Measurements from ENCODE around the gene CDK12. TPM values are rescaled to one million over a fixed set of nuclear protein-coding genes. Genes with fewer than 3 reads are reported as not detected.
A peak's percentile ranks its signal among the peaks of the same experiment; 100 is the strongest.
"Not testable (repeated sequence)": the region's sequence is repeated elsewhere in the genome, so short reads cannot be mapped to it uniquely, and the experiment has no call there.

CDK12 gene
- total RNA-seq, 1 donor from 2014 or later = 18.8 TPM

DNA sequence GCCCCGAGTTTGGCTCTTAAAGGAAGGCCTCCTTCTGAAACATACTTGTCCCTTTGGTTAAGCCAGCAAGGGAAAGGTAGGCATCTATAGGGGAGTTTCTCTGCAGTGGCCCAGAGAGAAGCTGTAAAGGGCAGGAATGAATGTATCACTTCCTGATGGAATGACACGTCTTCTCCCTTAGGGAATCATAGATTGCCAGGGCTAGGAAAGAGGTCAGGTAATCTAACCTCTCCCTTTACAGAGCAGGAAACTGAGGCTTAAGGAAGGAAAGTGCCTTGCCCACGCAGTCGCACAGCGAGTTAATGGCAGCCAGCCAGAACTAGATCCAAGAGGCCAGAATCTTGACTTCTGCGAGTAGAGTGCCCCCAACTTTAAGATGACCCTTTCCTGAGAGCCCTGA lies 80.4 kb downstream of the CDK12 start:
- ATAC-seq = no peak
- intact Hi-C loops (cut with DNase I) = loop anchor here (10.0 kb wide), 1 partner anchor 323 kb away; the partner anchor contains the start of genes IKZF3 and ZPBP2
- no peak for DNase-seq (ENCODE audit: missing footprints)

DNA sequence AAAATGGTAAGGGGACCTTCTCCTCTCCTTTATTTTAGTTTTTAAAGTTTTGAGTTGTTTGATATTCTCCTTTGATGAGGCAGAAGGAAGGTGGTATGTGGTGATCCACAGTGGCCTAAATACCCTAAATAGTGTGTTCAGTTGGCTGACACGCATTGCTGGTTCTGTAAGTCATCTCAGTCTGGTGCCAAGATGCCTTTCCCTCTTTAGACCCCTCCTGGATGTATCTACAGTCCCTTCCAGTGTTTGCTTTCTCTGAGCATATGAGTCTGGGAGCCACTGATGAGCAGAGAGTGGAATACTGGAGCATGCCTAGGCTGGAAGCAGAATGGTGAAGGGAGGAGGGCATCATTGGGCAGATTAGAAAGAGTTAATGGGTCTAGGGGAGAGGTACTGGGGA lies 81.9 kb downstream of the CDK12 start:
- no peak for ATAC-seq
- no peak for DNase-seq (ENCODE audit: missing footprints)
- intact Hi-C loops (cut with DNase I) = loop anchor here (10.0 kb wide), 1 partner anchor 322 kb away; the partner anchor contains the start of genes IKZF3 and ZPBP2

DNA sequence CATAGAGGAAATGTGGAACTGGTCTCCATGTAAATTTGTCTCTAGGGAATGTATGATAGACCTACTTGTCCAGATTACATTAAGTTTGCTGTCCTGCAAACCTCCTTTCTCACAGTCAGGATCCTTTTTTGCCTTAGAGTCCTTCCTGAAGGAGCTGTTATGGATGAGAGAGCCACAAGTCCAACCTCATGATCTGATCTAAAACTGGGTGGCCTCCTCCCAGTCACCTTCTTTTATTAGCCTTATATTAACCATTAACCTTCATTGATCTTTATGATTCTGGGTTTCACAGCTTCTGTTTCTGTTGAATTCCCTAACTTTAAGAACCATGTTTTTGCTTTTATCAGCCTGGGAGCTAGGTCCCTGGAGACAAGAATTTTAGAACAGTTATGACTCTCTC lies 82.4 kb downstream of the CDK12 start:
- no peak for ATAC-seq
- intact Hi-C loops (cut with DNase I) = loop anchor here (10.0 kb wide), 1 partner anchor 321 kb away; the partner anchor contains the start of genes IKZF3 and ZPBP2
- DNase-seq (ENCODE audit: missing footprints) = no peak

DNA sequence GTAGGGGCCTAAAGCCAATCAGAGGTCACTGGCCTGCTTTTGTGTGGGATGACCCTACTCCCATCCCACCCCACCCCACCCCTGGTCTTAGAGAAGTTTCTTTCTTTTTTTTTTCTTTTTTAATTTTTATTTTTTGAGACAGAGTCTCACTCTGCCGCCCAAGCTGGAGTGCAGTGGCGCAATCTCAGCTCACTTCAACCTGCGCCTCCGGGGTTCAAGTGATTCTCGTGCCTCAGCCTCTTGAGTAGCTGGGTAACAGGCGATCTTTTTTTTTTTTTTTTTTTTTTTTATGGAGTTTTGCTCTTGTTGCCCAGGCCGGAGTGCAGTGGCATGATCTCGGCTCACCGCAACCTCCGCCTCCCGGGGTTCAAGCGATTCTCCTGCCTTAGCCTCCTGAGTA lies 83.1 kb downstream of the CDK12 start:
- intact Hi-C loops (cut with DNase I) = loop anchor here (10.0 kb wide), 1 partner anchor 320 kb away; the partner anchor contains the start of genes IKZF3 and ZPBP2
- not testable (repeated sequence) for DNase-seq (ENCODE audit: missing footprints); ATAC-seq

DNA sequence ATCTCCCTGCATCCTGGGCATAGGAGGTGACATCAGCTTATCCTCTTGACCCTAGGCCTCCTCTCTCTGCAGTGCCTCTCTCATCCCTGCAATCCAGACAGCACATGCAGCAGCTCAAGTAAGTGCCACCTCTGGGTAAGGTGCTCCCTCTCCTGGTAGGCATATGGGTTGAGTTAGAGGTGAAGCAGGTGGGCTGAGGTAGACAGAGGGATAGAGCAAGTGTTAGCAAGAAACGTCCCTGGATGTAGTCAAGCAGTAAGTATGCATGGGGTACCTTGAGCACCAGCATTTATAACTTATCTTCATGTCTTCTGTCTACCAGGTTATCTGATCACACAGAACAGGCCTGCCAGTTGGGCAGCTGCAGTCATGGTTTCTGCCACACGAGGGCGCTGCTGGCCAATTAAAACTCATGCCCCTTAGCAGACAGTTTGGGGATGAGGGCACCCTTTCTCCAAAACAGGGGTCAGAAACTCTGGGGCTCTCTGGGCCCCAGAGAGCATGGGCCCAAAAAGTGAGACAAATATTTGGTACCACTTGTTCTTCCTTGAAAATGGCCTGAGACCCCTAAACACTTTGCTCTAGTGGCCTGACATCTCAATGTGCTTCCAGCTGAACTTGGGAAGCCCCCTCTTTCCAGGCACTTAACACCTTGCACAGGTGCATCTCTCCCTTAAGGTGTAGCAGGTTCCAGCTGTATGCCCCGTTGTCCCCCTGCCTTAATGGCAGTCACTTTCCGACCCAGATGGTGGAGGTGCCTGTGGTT lies 86.6 kb downstream of the CDK12 start:
- intact Hi-C loops (cut with DNase I) = loop anchor here (1.0 to 10.0 kb wide), 4 partner anchors 43 to 317 kb away; partner anchors contain the start of genes IKZF3 and ZPBP2
- DNase-seq (ENCODE audit: missing footprints) (peak; percentile 73), ATAC-seq (peak; percentile 70)

DNA sequence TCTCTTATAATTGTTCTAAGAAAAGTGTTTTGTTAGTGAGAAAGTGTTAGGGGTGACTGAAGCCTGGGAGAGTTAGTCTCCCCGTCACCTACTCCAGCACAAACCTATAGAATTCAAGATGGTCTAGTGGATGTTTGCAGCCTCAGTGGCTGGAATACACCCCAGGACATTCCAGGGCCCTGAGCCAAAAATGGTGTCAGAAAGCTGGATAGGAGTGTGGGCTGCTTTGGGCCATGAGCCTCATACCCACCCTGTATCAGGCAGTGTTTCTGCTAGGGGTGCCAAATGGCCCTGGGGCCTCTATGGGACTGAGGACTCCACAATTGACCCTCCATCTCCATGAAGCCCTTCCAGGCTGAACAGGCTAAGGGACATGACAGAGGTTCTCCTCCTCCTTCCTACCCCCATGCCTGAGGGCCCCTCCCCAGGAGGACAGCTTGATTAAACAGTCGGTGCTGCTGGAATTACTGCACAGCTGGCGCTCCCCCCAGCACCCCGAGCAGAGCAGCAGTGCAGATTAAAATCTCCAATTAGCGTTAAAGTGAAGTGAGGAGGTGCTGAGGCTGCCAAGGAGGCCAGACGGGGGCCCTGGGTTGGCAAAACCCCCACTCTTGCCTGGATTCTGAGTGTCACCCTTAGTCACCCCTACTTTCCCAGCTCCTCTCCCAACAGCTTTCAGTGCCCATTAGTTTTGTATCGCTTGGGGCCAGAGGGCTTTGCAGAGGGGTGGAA lies 87.4 kb downstream of the CDK12 start:
- intact Hi-C loops (cut with DNase I) = loop anchor here (1.0 to 10.0 kb wide), 4 partner anchors 43 to 316 kb away; partner anchors contain the start of genes IKZF3 and ZPBP2
- no peak for DNase-seq (ENCODE audit: missing footprints)
- ATAC-seq = peak; percentile 75

DNA sequence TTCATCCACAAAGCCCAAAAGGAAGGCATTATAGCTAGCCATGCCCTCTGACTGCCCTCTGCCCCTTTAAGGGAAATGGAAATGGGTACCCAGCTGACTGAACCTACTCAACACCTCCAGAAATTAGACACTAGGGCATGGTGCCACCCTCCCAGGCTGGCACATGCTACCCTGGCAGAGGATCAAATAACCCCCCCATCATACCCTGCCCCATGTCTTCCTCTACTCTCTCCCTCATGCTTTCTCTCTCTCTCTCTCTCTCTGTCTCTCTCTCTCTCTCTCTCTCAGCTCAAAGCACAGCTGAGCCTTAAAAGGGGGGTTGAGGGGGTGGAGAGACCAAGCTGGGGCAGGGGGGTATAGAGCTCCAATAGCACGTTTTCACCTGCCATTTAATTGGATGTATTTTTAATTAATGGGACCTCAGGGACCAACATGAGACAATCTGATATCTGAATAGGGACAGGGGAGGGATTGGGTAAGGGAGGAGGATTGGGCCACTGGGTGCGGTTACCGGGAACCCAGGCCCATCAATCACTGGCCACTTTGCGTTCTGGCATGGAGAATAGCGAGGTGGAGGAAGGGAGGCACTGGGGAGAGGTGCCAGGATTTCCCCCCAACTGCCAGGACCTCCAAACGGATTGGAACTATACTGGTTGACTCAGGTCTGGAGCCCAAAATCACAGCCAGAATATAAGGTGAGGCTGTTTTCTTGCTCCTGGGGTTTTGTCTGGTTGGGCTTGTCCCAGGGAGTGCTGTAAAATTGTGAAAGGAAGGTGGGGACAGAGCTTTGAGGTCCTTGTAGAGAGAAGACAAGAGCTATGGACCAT lies 88.7 kb downstream of the CDK12 start:
- intact Hi-C loops (cut with DNase I) = loop anchor here (5.0 to 10.0 kb wide), 2 partner anchors 202 to 315 kb away; partner anchors contain the start of genes IKZF3 and ZPBP2
- ATAC-seq (no peak), DNase-seq (ENCODE audit: missing footprints) (no peak)

DNA sequence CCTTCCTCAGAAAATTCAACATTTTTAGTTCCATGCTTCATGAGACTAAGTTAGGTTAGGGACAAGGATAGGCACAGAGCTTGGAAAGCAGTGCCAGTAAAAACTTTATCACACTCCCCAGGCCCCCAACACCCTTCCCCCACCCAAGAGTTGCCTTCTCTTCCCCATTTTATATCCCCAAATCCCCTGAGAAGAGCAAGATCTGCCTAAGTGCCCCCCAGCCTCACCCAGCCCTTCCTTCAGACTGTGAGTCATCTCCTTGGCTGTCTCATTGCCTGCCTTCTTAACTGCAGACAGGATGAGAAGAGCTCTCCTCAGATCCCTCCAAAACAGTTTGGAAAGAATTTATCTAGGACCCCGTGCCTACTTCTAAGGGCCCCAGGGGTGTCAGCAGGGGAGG lies 90.6 kb downstream of the CDK12 start:
- intact Hi-C loops (cut with DNase I) = no loop called here
- ATAC-seq (no peak), DNase-seq (ENCODE audit: missing footprints) (no peak)

DNA sequence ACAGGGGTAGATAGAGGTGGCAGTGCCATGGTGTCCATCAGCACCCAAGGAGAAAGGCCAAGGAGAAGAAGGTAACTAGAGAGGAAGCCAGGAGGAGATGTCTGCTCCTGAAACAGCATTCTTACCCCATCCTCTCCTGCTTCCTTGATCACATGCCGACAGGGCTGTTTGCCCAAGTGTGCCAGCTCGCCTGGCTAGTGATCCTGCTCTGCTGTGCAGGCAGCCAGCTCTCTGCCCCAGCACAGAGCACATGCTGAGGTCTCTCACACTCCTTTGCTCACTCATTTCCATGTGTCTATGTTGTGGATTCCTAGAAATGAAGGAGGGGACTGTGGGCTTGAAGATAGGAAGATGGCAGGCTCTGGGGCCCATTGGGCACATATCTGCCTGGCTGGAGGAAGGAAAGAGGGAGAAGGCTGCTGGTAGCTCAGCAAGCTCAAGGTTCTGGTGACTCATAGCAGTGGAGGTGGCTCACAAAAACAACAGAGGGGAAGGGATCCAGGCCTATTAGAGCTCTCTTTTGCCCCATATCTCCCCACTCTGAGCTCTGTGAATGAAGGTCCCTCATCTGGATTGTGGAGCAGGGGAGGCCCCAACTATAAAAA lies 92.2 kb downstream of the CDK12 start:
- intact Hi-C loops (cut with DNase I) = no loop called here
- DNase-seq (ENCODE audit: missing footprints) = no peak

DNA sequence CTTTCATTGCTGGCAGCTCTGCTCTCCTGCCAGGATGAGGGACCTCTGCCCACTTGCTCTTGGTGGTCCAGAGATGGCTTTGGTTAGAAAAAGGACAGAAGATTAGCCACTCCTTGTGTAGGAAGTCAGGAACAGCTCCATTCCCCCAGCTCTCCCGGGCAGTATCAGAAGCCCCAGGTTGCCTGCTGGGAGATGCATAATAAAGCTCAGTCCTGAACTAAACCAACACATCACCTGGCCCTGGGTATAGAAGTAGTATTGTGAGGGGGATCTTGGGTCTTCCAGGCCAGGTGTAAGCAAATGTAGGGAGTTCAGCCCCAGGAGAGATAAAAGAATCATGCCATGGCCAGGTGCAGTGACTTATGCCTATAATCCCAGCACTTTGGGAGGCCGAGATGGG lies 94.1 kb downstream of the CDK12 start:
- intact Hi-C loops (cut with DNase I) = no loop called here
- ATAC-seq = no peak
- DNase-seq (ENCODE audit: missing footprints) = no peak

More for the DNA sequence above, 92.2 kb downstream of the CDK12 start:
- ATAC-seq = no peak

DNA sequence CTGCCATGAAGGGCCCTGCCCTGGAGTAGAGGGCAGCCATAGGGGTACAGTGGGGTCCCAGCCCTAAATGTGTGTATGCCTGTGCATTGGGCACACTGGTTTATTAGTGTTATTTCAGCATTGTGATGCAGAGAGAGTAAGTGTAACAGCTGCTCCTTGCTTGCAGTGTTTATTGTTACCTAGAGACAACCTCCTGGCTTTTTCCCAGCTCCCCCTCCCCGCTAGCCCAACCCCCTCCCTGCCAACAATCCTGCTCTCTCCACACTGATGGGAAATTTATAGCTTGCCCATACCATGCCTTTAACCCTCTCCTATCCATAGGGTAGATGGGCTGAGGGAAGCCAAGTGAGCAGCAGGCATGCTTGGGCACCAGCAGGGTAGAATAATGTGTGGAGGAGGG lies 95.1 kb downstream of the CDK12 start:
- ATAC-seq (no peak), DNase-seq (ENCODE audit: missing footprints) (no peak)
- intact Hi-C loops (cut with DNase I) = no loop called here

DNA sequence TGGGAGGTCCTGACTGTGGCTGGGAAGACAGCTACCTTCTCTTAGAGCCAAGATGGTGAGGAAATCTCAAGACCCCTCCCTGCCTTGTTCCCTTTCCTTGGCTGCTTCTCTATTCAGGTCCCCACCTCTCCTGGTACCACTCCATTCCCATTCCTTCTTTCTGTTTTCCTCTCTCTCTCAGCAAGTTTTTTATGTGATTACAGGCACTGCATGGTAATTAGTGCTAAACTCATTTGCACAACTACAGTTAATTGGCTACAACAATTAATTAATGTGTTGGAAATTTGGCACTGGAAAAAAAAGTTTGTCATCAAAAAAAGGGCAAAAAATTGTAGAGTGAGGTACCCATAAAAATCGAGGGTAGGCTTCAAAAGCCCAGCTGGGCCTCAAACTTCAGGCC lies 101.1 kb downstream of the CDK12 start:
- DNase-seq (ENCODE audit: missing footprints) (no peak), ATAC-seq (no peak)
- intact Hi-C loops (cut with DNase I) = no loop called here

DNA sequence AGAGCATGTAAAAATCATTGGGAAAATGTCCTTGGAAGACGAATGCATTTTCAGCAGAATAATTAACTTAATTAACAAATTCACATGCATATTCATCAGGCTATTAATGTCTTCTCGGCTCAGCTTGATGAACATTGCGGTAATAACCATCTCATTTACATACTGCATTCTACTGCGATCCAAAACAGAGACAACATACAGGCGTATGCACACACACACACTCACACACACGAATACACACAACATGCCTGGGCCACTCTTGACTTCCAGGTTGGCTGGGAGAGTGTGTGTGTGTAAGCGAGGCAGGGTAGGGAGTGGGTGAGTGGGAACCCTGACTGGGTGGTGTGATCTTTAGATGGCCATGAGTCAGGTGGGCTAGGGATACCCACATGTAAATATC lies 101.7 kb downstream of the CDK12 start:
- DNase-seq (ENCODE audit: missing footprints) = no peak
- intact Hi-C loops (cut with DNase I) = no loop called here
- no peak for ATAC-seq

DNA sequence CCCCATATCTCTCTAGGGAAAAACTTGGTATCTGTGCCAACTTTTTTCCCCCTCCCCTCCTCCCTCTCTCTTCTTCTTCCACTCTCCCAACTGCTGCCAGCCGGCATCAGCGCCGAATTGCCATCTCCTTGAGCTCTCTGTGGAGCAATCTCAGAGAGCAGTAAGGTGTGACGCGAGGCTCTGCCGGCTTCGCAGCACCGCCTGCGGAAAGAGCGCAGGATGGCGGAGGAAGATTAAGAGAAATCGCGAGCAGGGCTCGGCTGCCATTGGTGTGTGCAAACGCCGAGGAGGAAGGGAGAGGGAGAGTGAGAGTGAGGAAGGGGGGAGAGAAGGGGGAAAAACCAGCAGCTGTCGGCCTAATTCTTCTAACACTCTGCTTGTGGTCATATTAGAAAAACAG lies 102.2 kb downstream of the CDK12 start:
- DNase-seq (ENCODE audit: missing footprints) = no peak
- no peak for ATAC-seq
- intact Hi-C loops (cut with DNase I) = no loop called here

DNA sequence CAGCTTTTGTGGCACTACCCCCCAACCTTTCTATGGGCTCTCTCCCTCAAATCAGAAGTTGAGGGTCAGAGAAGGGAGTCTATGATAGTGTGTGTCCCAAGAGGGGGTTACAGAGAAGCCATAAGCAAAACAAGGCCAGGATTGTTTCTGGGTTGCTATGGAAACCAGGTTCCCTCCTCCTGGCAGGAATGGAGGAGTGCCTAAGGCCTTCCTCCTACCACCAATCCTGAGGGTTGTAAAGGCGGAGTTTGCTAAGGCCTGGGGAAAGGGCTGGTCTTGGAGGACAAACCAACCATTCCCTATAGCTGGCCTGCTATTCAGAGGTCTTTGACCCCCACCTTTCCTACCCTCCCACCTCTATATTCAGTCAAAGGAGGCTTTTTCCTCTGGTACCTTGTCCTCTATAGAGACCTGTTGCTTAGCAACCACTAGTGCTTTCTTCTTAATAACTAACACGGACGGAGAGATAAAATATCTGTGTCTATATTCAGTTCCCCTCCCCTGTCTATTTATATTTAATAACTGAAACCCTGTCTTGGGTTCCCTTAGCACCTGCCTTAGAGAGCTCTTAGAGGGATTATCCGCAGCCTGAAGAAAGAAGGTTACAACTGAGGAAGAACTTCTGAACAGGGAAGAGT lies 103.0 kb downstream of the CDK12 start:
- intact Hi-C loops (cut with DNase I) = no loop called here
- ATAC-seq = no peak
- DNase-seq (ENCODE audit: missing footprints) = no peak

DNA sequence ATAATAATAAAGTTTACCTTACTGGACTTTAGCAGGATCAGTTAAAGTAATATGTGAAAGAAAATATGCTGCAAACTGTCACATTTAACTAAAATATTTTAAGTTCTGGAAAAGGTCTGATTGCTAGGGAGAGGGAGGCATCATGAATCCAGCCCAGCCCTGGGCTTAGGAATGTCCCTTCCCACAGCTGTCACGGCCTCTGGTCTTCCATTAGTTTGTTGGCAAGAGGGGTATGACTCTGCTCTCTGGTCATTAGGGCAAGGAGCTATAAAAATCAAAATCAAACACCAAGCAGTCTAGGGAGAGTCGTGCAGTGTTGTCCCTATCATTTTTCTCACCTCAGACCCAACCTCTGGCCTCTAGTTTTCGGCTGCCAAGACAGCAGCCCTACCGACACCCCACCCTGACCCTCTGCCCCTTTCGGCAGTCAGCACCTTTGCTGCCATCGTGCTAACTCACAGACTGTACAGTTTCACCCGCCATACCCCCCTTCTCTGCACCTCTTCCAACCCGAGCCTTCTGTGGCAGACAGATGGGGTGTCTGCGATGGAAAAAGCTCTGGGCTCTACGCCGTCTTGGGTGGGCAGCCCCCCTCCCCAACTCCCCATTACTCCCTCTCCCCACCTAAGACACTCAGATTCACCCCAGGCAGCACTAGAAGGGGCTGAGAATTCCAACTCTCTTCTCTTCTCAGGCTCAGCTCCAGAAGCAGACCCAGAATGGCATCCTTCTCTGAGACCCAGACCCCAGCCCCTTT lies 105.0 kb downstream of the CDK12 start:
- no peak for ATAC-seq
- DNase-seq (ENCODE audit: missing footprints) = no peak
- intact Hi-C loops (cut with DNase I) = no loop called here

DNA sequence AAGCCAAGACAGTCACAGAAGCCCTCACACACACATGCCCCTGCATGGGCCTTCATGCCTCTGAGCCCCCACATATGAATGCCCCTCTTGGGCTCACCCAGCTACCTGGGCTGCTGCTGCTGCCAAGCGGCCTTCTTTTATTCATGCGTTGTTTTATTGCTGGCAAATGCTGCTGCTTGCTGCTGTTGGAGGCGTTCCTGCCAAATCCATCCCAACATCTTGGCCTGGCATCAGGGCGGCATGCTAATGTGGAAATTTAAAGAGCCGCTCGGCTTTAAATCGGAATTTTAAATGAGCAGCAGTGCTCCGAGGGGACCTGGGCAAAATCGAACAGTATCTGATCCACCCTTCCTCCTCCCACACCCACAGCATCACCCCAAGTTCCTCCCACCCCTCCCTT lies 107.4 kb downstream of the CDK12 start:
- no peak for DNase-seq (ENCODE audit: missing footprints)
- no peak for ATAC-seq
- intact Hi-C loops (cut with DNase I) = no loop called here

Measured in Right ventricle myocardium inferior (tissue), 1 donor.